Measurements from ENCODE around the gene GPSM3.

The GPSM3 gene

DNA sequence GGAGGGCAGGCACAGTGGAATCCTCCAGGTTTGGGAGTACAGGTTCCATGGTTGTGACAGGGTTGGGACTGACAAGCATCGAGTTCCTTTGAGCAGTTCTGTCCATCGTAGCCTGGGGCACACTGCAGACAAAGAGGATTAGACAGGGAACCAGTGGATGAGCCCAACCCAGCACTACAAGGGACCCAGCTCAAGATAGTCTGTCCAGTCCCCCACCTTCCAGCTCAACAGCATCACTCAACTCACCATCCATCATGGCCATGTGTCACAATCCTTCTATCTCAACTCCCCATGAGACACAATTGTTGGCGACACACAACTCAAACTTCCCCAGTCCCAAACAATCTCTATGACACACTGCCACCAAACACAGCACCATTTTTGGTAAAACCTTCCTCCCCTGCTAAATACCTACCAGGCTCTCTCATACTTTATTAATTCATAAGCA, 11.8 kb upstream of the GPSM3 start:
- Histone ChIP-seq H3K27ac (ENCODE audit: insufficient read depth, low read length, poor library complexity, severe bottlenecking) (no peak overlapping the region), H3K36me3 (ENCODE audit: control insufficient read depth, insufficient read depth, low read length) (no peaks in the 10 kb centered on the region), H3K27me3 (replicated peaks; ENCODE audit: control insufficient read depth, insufficient read depth, low read length, poor library complexity, severe bottlenecking) (no peaks in the 10 kb centered on the region), H3K4me1 (ENCODE audit: control insufficient read depth, insufficient read depth, low read length, poor library complexity, severe bottlenecking) (no peaks in the 10 kb centered on the region), H3K4me3 (ENCODE audit: insufficient read depth, low read depth, low read length, poor library complexity, severe bottlenecking) (no peak overlapping the region), H3K9me3 (ENCODE audit: control insufficient read depth, low read length) (no peaks in the 10 kb centered on the region)
- no peak for DNase-seq

DNA sequence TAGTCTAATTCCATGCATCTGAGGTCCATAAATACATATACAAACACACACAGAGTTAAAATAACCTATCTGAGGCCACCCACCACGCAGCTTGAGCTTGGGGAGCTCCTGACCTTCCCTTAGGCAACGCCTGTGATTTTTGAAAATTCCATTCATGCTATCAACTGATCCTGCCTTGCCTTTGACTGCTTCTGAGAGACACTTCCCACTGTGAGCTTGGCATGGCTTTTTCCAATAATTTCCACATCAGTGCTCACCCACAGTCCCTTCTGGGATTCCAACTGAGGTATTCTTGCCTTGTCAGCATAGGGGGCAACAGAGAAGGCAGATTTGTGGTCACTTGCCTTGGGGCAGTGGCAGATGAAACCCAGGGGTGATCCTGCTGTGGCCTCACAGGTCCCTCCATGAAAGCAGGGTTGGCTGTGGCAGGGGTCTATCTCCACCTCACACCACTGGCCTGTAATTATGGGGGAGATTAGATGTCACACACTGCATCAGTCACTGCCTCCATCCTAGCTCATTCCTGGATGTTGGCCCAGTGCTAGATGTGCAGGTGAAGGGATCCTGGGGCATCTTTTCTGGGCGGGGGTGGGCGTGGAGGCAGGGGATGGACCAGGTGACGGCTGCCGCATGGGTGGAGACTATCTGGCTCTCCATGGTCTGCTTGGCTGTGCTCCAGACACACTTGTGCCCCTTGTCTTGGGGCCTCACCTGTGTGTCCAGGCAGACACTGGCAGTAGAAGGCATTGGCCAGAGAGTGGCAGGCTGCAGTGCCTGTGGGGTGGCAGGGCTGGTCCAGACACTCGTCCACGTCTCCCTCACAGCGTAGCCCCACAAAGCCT, 11.2 kb upstream of the GPSM3 start:
- no peaks in the 10 kb centered on the region for H3K36me3 ChIP-seq (ENCODE audit: control insufficient read depth, insufficient read depth, low read length)
- no peak overlapping the region for H3K27ac ChIP-seq (ENCODE audit: insufficient read depth, low read length, poor library complexity, severe bottlenecking)
- no peaks in the 10 kb centered on the region for H3K4me1 ChIP-seq (ENCODE audit: control insufficient read depth, insufficient read depth, low read length, poor library complexity, severe bottlenecking)
- DNase-seq = no peak
- no peaks in the 10 kb centered on the region for H3K9me3 ChIP-seq (ENCODE audit: control insufficient read depth, low read length)
- no peaks in the 10 kb centered on the region for H3K27me3 ChIP-seq (replicated peaks; ENCODE audit: control insufficient read depth, insufficient read depth, low read length, poor library complexity, severe bottlenecking)
- H3K4me3 ChIP-seq (ENCODE audit: insufficient read depth, low read depth, low read length, poor library complexity, severe bottlenecking) = no peak overlapping the region

DNA sequence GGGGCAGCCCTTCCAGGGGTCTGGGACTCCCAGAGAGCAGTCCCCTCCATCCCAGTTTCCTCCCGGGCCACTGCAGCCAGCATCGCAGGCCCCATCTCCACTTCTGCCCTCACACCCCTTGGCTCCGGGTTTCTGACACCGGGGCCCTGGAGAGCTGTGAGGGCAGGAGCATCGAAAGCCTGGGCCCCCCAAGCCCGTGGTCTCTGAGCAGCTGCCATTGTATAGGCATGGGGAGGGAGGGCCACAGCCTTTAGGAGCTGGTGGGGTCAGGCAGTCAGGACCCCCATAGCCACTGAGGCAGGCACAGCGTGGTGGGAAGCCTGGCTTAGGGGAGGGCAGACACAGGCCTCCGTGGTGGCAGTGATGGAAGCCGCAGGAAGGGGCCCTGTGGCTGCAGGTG, 9.7 kb upstream of the GPSM3 start:
- Histone ChIP-seq H3K27ac (ENCODE audit: insufficient read depth, low read length, poor library complexity, severe bottlenecking) (no peak overlapping the region), H3K36me3 (ENCODE audit: control insufficient read depth, insufficient read depth, low read length) (no peaks in the 10 kb centered on the region), H3K27me3 (replicated peaks; ENCODE audit: control insufficient read depth, insufficient read depth, low read length, poor library complexity, severe bottlenecking) (no peaks in the 10 kb centered on the region), H3K9me3 (ENCODE audit: control insufficient read depth, low read length) (no peaks in the 10 kb centered on the region), H3K4me3 (ENCODE audit: insufficient read depth, low read depth, low read length, poor library complexity, severe bottlenecking) (no peak overlapping the region), H3K4me1 (ENCODE audit: control insufficient read depth, insufficient read depth, low read length, poor library complexity, severe bottlenecking) (no peaks in the 10 kb centered on the region)
- no peak for DNase-seq

DNA sequence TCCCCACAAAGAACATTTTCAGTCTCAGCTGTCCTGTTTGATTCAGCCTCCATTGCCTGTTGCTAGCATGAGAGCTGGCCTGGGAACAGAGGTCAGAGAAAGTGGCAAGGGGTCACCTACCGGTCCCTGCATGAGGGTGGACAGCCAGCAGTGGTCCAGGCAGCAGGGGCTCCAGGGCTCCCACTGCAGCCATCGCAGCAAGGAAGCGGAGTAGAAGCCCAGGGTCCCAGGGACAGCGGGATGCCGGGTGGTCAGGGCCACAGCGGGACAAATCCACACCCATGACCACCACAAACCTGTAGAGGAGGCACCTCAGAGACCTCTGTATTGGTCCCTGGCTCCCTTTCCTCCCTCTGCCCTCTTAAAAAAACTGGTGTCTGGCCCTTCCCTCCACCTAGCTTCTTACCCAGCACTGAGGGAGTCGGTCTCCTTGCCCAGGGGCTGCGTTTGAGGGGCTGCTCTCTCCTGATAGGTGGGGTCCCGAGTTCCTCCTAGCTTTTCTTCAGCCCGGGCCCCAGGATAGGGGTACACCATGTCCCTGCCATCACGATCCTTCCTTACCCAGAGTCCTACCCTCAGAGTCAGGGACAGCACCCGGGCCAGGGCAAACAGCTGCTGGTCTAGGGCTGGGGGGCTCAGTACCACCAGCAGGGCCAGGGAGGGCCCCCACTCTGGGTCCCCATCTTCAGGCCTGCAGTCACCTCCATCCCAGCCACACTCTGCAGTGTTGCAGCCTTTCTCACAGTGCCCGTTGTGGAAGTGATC, 8.4 kb upstream of the GPSM3 start:
- Histone ChIP-seq H3K9me3 (ENCODE audit: control insufficient read depth, low read length) (no peaks in the 10 kb centered on the region), H3K4me3 (ENCODE audit: insufficient read depth, low read depth, low read length, poor library complexity, severe bottlenecking) (no peak overlapping the region), H3K4me1 (ENCODE audit: control insufficient read depth, insufficient read depth, low read length, poor library complexity, severe bottlenecking) (peaks cover 5% of the 10 kb centered on the region), H3K27ac (ENCODE audit: insufficient read depth, low read length, poor library complexity, severe bottlenecking) (no peak overlapping the region), H3K36me3 (ENCODE audit: control insufficient read depth, insufficient read depth, low read length) (no peaks in the 10 kb centered on the region), H3K27me3 (replicated peaks; ENCODE audit: control insufficient read depth, insufficient read depth, low read length, poor library complexity, severe bottlenecking) (no peaks in the 10 kb centered on the region)
- no peak for DNase-seq

DNA sequence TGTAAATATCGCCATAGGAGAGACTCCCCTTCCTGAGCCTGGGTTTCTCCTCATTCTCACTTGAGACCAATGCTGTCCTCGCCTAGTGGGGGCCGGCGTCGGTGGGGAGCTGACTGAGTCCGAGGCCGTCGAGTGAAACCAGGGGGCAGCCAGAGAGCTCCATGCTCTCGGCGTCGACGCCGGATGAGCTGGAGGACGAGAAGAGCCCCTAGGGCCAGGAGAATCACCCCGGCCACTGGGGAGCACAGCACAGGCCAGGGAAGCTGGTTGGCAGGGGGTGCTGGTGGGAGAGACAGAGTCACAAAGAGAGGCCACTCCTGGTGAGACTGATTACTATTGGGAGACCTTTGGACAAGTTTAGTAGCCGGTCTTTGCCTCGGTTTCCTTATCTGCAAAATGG, 6.4 kb upstream of the GPSM3 start:
- DNase-seq = no peak
- no peaks in the 10 kb centered on the region for H3K36me3 ChIP-seq (ENCODE audit: control insufficient read depth, insufficient read depth, low read length)
- peaks cover 19% of the 10 kb centered on the region for H3K4me1 ChIP-seq (ENCODE audit: control insufficient read depth, insufficient read depth, low read length, poor library complexity, severe bottlenecking)
- H3K27me3 ChIP-seq (replicated peaks; ENCODE audit: control insufficient read depth, insufficient read depth, low read length, poor library complexity, severe bottlenecking) = no peaks in the 10 kb centered on the region
- no peak overlapping the region for H3K27ac ChIP-seq (ENCODE audit: insufficient read depth, low read length, poor library complexity, severe bottlenecking)
- H3K9me3 ChIP-seq (ENCODE audit: control insufficient read depth, low read length) = no peaks in the 10 kb centered on the region
- no peak overlapping the region for H3K4me3 ChIP-seq (ENCODE audit: insufficient read depth, low read depth, low read length, poor library complexity, severe bottlenecking)

DNA sequence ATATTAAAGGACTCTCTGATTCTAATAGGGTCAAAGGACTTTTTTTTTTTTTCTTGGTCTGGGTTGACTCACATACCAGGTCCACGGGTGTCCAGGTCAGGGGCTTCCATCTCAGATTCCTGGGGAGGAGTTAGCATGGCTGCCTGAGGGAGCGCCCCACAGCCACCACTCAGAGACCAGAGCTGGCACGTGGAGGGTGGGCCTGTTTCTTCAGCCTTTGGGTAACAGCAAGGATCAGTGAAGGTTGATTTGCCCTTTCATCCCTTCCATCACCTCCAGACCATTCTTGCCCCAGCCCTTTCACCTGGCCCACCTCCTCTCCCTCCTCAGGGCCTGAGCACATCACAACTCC, 5.9 kb upstream of the GPSM3 start:
- H3K27me3 ChIP-seq (replicated peaks; ENCODE audit: control insufficient read depth, insufficient read depth, low read length, poor library complexity, severe bottlenecking) = no peaks in the 10 kb centered on the region
- H3K36me3 ChIP-seq (ENCODE audit: control insufficient read depth, insufficient read depth, low read length) = no peaks in the 10 kb centered on the region
- no peak overlapping the region for H3K4me3 ChIP-seq (ENCODE audit: insufficient read depth, low read depth, low read length, poor library complexity, severe bottlenecking)
- no peak overlapping the region for H3K27ac ChIP-seq (ENCODE audit: insufficient read depth, low read length, poor library complexity, severe bottlenecking)
- DNase-seq = no peak
- peaks cover 24% of the 10 kb centered on the region for H3K4me1 ChIP-seq (ENCODE audit: control insufficient read depth, insufficient read depth, low read length, poor library complexity, severe bottlenecking)
- no peaks in the 10 kb centered on the region for H3K9me3 ChIP-seq (ENCODE audit: control insufficient read depth, low read length)

DNA sequence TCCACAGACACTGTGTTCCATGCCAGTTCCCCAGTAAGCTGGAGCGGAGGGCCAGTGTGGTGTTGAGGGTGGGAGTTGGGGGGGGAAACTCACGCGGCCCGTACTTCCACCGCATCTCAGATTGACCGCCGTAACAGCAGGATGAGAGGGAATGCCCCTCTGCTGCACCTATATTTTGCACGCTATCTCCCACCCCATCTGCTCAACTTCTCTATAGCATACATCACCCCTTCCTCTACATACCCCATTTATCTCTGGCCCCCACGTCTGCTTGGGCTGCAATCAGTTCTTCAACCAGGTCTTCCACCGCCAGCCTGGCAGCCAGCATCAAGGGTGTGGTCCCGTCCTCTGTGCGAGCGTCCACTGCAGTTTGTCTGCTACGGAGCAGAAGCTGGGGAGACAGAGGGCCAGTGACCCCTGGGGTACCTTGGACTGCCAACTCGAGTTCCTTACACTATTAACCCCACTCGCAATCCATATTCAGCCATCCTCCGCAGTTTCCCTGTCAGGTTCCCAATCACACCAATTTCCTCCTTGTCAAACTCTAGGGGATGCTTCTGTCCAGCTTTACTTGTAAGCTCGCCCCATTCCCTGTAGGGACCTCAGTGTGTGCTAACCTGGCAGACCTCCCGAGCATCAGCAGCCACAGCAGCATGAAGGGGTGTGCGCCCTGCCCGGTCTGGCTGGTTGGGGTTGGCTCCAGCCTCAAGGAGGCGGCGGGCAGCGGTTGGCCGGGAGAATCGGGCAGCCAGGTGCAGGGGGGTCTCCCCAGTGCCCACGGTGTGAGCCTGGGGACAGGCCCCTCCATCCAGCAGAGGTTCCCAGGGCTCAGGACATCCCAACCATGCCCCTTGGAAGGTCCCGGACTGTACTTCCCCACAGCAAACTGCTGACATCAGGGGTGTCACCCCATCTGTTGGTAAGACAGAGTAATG, 4.5 kb upstream of the GPSM3 start:
- peaks cover 30% of the 10 kb centered on the region for H3K4me1 ChIP-seq (ENCODE audit: control insufficient read depth, insufficient read depth, low read length, poor library complexity, severe bottlenecking)
- DNase-seq = no peak
- H3K9me3 ChIP-seq (ENCODE audit: control insufficient read depth, low read length) = no peaks in the 10 kb centered on the region
- H3K27me3 ChIP-seq (replicated peaks; ENCODE audit: control insufficient read depth, insufficient read depth, low read length, poor library complexity, severe bottlenecking) = no peaks in the 10 kb centered on the region
- no peaks in the 10 kb centered on the region for H3K36me3 ChIP-seq (ENCODE audit: control insufficient read depth, insufficient read depth, low read length)
- H3K4me3 ChIP-seq (ENCODE audit: insufficient read depth, low read depth, low read length, poor library complexity, severe bottlenecking) = peak overlapping the region; percentile 83
- peak overlapping the region; percentile 92 for H3K27ac ChIP-seq (ENCODE audit: insufficient read depth, low read length, poor library complexity, severe bottlenecking)

DNA sequence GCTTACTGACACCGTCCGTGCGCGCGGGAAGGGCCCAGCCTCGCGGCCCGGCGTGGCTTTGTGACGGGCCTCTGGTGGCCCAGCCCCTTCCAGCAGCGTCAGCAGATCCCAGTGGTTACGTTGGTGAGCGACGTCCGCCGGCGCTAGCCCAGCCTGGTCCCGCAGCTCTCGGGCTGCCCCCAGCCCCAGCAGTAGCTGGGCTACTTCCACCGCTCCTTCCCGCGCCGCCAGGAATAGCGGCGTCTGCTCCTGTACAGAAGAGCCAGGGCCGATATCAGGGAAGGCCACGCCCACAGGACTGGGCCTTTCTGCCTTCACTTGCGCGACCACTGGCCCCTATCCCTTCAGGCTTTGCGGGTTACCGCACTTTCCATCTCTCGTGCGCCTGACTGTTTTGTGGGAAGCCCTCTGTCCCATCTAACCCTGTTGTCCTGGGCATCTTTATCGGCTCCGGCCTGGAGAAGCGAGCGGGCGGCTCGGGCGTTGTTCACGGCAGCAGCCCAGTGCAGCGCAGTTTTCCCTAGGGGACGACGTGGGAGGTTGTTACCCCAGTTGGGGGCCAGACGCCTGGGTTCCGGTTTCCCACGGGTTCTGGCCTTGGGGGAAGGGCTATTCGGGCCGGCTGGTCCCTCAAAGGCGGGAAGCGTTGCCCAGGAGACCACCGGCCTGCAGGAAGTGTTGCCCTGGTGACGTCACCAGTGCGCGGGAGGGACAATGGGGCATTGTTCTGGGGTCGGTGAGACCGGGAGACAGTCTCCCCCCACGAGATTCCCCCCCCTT, 3.6 kb upstream of the GPSM3 start:
- no peaks in the 10 kb centered on the region for H3K36me3 ChIP-seq (ENCODE audit: control insufficient read depth, insufficient read depth, low read length)
- H3K27me3 ChIP-seq (replicated peaks; ENCODE audit: control insufficient read depth, insufficient read depth, low read length, poor library complexity, severe bottlenecking) = no peaks in the 10 kb centered on the region
- peak overlapping the region; percentile 83 for H3K4me3 ChIP-seq (ENCODE audit: insufficient read depth, low read depth, low read length, poor library complexity, severe bottlenecking)
- H3K4me1 ChIP-seq (ENCODE audit: control insufficient read depth, insufficient read depth, low read length, poor library complexity, severe bottlenecking) = peaks cover 30% of the 10 kb centered on the region
- peak overlapping the region; percentile 92 for H3K27ac ChIP-seq (ENCODE audit: insufficient read depth, low read length, poor library complexity, severe bottlenecking)
- no peaks in the 10 kb centered on the region for H3K9me3 ChIP-seq (ENCODE audit: control insufficient read depth, low read length)
- DNase-seq = peak; percentile 39 to 67 (median 48)

DNA sequence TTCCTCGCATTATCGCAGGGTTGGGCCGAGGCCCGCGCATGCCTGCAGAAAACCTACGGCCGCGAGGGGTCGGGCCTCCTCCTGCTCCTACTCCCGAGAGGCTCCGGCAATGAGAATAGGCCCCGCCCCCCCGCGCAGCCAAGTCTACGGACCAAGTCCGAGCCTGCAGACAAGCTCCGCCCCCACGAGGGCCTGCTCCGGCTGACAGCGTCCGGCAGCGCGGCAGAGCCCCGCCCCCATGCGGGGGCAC, 3.1 kb upstream of the GPSM3 start:
- Histone ChIP-seq H3K9me3 (ENCODE audit: control insufficient read depth, low read length) (no peaks in the 10 kb centered on the region), H3K4me1 (ENCODE audit: control insufficient read depth, insufficient read depth, low read length, poor library complexity, severe bottlenecking) (peaks cover 30% of the 10 kb centered on the region), H3K27ac (ENCODE audit: insufficient read depth, low read length, poor library complexity, severe bottlenecking) (peak overlapping the region; percentile 92), H3K36me3 (ENCODE audit: control insufficient read depth, insufficient read depth, low read length) (no peaks in the 10 kb centered on the region), H3K27me3 (replicated peaks; ENCODE audit: control insufficient read depth, insufficient read depth, low read length, poor library complexity, severe bottlenecking) (no peaks in the 10 kb centered on the region), H3K4me3 (ENCODE audit: insufficient read depth, low read depth, low read length, poor library complexity, severe bottlenecking) (peak overlapping the region; percentile 83)
- DNase-seq = peak; percentile 99 to 100 (median 100)

Measured in effector memory CD4-positive, alpha-beta T cell (primary cell).